B cell (primary cell): Measurements from ENCODE around the gene PBX1.

Source experiments
- EZH2 ChIP-seq: IDR thresholded peaks from 2 replicates; pipeline ENCODE4 v1.6.1; 2012; ENCODE audit warnings: borderline replicate concordance, low read depth, mild to moderate bottlenecking, moderate library complexity, low read length; ENCODE audit not compliant: insufficient read depth, poor library complexity, severe bottlenecking
- TF ChIP-seq, protein P1 (sequence below): fragments of 200-600 bp; IDR thresholded peaks from one replicate; pipeline ENCODE4 v1.8.0; 2022; ENCODE audit warnings: antibody characterized with exemption, mild to moderate bottlenecking

DNA sequence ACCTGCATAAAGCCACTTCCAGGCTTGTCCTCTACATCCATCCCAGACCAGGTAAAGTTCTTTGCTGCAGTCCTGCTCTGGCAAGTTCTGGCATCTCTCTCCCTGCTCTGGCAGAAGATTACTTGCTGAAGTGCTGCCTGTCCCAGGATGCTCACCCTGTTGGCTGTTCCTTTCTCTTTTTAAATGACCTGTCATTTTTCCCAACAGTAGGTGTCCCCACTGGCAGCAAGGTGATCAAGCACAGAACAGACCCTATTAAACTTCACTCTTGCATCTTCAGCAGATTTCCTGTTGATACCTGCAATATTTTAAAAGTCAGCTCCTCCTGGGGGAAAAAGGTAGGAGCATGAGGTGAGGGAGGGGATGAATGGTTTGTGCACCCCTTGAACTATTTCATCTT lies 332.6 kb downstream of the PBX1 start:
- TF ChIP-seq, protein P1, sequence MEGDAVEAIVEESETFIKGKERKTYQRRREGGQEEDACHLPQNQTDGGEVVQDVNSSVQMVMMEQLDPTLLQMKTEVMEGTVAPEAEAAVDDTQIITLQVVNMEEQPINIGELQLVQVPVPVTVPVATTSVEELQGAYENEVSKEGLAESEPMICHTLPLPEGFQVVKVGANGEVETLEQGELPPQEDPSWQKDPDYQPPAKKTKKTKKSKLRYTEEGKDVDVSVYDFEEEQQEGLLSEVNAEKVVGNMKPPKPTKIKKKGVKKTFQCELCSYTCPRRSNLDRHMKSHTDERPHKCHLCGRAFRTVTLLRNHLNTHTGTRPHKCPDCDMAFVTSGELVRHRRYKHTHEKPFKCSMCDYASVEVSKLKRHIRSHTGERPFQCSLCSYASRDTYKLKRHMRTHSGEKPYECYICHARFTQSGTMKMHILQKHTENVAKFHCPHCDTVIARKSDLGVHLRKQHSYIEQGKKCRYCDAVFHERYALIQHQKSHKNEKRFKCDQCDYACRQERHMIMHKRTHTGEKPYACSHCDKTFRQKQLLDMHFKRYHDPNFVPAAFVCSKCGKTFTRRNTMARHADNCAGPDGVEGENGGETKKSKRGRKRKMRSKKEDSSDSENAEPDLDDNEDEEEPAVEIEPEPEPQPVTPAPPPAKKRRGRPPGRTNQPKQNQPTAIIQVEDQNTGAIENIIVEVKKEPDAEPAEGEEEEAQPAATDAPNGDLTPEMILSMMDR: no peak
- no peak for TF ChIP-seq EZH2
